NCI-H526 treated with DMSO at 0.1 percent for 48 hours (cell line): ENCODE data around the gene NOP10.
"Not testable (repeated sequence)": the region's sequence is repeated elsewhere in the genome, so short reads cannot be mapped to it uniquely, and the experiment has no call there.

Source experiments
- DNase-seq: peaks from one replicate; lab custom pipeline; 2025; lab: John Stamatoyannopoulos, UW

Gene NOP10

GRCh38 chr15:34342737-34343575 lies at the start of gene NOP10, which contains the start of gene NUTM1:
Gene NOP10 (minus strand): TSS chr15:34343136. CDS start chr15:34343073, 63 bp downstream.
Gene NUTM1 (plus strand): TSS chr15:34343315. CDS start chr15:34343697, 382 bp downstream.
- DNase-seq: peak; percentile 91

DNA sequence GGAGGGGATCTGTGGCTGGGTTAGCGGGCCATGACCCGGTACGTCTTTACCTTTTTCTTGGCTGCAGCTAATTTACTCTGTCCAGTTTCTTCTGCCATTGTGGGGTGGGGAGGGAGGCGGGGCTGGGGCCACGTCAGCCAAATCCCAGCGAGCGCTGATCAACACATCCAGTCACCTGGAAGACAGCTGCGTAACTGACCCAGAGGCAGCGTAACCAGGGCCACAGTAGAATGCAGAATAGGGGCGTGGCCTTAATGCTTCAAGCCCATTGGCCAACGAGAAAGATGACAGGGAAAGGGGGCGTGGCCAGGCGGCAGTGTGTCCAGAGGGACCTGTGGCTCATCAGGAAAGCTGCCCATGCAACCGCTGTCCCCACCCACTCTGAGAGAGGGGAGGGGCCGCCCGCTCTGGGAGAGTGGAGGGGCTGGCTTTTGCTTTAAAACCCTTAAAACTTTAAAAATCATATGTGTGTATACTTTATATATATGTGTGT lies 46.7 kb upstream of the NOP10 start:
- DNase-seq: not testable (repeated sequence)

DNA sequence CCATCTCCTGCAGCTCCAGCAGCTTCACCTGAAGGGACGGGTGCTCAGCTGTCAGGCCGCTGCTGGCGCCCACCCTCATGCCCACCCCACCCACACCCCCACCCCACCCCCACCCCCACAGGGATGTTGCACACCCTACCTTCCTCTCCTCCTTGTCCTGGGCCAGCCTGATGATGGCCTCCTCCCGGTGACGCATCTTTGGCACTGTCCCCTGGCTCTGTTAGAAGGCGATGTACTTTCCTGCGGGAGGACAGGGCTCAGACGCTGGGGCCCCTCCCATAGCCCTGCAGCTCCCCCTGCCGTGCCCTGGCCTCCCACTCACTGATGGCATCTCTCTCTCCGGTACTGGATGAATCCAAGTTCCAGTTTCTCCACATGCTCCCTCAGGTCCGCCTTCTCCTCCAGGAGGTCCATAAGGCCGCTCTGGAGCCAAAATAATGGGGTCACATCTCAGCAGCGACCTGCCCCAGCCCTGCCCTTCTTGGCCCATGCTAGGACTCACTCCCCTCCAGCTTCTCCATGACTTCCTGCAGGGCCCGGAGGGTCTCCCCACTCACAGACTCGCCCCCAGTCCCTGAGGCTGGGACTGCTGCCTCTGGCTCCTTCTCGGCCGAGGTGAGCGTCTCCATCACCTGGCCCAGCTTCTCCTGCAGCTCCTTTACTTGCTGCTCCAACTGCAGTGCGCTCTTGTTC lies 39.0 kb upstream of the NOP10 start:
- DNase-seq: not testable (repeated sequence)

GRCh38 chr15:34380491-34380890 lies 37.6 kb upstream of the NOP10 start:
- DNase-seq: not testable (repeated sequence)

GRCh38 chr15:34376856-34377255 lies 33.9 kb upstream of the NOP10 start:
- DNase-seq: no peak

GRCh38 chr15:34375541-34375940 lies 32.6 kb upstream of the NOP10 start:
- not testable (repeated sequence) for DNase-seq

GRCh38 chr15:34374816-34375215 lies 31.9 kb upstream of the NOP10 start:
- DNase-seq: no peak

GRCh38 chr15:34373951-34374350 lies 31.0 kb upstream of the NOP10 start:
- DNase-seq: no peak

GRCh38 chr15:34370643-34371042 lies 27.7 kb upstream of the NOP10 start:
- no peak for DNase-seq

DNA sequence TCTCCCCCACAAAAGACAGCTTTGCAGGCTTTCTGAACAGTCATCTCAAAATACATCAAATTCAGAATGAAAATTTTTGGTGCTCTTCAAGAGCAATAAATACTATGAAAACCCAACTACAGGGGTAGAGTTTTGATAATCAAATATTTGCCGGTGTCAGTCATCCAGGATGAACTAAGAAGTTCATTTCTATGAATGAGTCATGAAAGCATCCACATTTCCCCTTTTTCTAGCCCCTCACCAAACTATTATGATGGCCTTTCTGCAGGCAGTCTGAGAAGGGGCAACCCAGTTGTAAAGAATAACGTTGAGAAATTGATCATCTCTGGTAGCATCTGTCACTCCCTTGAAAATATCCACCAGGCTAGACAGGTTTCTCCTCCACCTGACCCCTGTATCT lies 27.2 kb upstream of the NOP10 start:
- DNase-seq: no peak

DNA sequence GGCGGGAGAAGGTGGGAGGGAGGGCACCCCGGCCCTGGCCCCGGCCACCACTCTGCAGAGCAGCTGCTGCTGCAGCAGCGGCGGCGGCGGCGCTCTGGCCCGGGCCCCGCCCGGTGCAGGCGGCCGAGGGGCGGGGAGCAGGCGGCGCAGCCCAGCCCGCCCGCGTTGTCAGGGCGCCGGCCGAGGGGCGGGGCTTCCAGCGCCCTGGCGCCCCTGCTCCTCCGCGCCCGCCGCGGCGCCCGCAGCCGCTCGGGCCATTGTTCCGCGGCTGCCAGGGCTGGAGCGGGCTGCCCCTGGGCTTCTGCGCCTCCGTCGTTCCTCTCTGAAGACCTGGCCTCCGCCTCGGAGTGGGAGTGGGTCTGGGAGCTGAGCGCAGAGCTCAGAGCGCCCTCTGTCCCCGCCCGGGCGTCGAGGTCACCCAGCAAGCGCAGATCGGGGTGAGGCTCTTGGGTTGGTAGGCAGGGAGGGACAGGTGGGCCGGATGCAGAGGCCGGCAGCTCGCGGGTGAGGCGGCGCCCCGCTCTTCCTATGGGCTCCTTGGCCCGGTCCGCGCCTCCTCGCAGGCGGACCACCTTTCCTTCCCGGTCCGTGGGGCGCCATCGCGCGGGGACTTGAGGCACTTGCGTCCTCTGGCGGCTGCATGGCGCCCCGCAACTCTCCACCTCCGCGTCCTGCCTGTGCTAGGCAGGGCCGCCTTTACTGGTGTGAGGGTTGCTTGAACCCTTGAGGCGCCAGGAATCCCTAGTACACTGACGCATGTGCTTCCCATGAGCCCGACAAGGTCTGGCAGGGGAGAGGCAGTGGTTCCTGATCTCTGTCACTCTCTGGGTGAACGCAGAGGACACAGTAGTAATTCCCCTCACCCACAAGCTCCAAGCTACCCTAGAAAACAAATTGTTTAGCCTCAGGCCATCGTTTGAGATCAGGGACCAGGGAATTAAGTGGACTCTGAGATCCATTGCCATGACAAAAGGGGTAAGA lies 24.5 kb upstream of the NOP10 start, which contains the start of gene LPCAT4:
Gene LPCAT4, minus strand, starts transcription at position 96 of the 981 bp plus-strand sequence. CDS start 96 bp downstream, outside the sequence.
- peak; percentile 87 for DNase-seq

- peak; percentile 18 for DNase-seq
These were observed 23.5 kb upstream of the NOP10 start for GRCh38 chr15:34366271-34367065.

GRCh38 chr15:34365836-34366235 lies 22.9 kb upstream of the NOP10 start:
- no peak for DNase-seq

GRCh38 chr15:34365091-34365825 lies 22.3 kb upstream of the NOP10 start:
- no peak for DNase-seq

- no peak for DNase-seq
These were observed 21.1 kb upstream of the NOP10 start for GRCh38 chr15:34364041-34364440.

- no peak for DNase-seq
These were observed 19.3 kb upstream of the NOP10 start for GRCh38 chr15:34362047-34362773.

DNA sequence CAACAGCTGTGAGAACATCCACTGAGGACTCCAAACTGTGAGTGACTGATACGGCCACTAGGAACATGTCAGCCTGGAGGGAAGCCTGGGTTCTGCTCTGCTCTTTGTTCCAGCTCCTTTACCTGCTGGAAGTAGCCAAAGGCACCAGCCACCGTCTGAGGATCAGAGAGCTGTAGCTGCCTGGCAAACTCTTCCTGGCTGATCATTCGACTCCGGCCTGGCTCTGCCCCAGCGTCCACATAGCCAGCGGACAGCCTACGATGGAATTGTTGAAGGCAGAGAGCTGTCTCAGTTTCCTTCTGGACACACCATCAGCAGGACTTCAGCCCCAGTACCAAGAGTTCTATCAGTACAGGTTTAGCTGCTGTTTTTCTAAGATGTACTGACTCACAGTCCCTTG lies 18.3 kb upstream of the NOP10 start:
- no peak for DNase-seq

DNA sequence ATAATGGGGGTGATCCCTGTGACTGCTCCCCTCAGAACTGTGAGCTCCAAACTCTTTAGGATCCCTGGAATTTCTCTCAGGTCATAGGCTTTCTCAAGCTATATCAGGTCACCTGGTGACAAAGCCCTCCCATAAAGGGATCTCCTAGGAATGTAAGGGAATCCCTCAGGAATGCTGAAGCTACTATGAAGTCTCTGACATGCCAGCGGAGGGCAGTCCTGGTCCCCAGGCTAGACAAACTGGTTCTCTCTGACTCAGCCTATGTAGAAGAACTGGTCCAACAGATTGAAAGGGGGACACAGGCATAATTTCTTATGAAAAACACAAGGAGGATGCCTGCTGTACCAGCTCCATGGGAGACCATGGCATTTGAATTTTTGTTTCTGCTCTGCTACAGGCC lies 17.4 kb upstream of the NOP10 start:
- no peak for DNase-seq

DNA sequence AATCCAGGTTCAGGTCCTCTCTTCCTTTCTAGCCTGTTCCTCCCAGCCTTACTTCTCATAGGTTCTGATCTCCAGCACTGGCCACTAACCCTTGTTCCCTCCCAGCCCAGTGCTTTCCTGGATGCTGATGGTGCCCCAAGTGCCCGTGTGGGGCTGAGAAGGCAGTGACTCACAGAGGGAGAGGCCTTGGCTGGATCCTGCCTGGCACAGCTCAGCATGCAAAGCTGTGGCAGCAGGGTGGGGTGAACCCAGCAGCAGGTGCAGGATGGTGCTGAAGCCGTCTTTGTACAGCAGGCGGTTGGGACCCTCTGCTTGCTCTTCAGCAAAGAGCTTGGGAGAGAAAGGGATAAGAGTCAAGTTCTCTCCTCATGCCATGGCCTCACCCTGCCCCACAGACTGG lies 16.5 kb upstream of the NOP10 start:
- DNase-seq: no peak
